GM18951 (cell line): ENCODE measurements around the gene NTM.

Experiments used
- POLR2A ChIP-seq: IDR thresholded peaks from 4 replicates; pipeline ENCODE4 v1.6.1; 2011; ENCODE audit warnings: mild to moderate bottlenecking; ENCODE audit not compliant: insufficient read length, insufficient read depth; ENCODE audit errors: extremely low read depth
- in situ Hi-C: fragments of 300-500 bp; cut with MboI; formaldehyde crosslinking; loops from one replicate; pipeline ENCODE4 v1.12.0; 2022; ENCODE audit warnings: low sequenced_read_pairs, mixed read lengths, inconsistent platforms; ENCODE audit not compliant: unreplicated experiment

NTM gene

GRCh38 chr11:132158696-132159095 lies 788.3 kb downstream of the NTM start:
- TF ChIP-seq POLR2A = no peak
- in situ Hi-C loops = no loop called here

DNA sequence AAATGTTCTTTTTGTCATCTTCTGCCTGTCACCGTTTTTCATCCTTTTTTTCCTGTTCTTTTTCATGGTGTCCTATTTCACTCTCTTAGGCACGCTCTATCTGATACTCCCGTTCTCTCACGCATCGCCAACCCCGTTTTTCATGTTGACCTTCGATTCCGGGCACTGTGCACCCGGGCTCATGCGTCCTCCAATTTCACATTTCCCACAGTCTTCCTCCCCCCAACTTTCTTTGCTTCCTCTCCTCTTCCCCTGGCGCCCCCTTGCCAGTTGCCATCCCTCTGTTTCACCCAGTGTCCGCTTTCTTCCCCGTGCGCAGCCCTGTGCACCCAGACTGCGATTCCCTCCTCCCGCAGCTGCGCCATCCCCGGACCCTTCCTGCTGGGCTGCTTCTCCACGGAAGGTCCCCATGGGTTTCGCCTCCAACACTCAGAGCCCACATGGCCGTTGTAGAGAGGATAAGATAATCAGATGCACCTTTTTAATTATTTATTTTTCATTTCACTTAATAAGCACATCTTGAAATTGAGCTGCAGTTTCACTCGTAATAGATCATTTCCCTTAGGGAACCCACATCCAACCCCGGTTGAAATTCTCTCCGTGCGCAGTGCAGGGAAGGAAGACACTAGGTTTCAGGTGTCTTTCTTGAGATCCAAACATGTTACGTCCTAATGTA lies 791.1 kb downstream of the NTM start:
- in situ Hi-C loops = no loop called here

GRCh38 chr11:132168344-132168981 lies 798.0 kb downstream of the NTM start:
- in situ Hi-C loops = no loop called here
- no peak for TF ChIP-seq POLR2A

More for the DNA sequence above, 791.1 kb downstream of the NTM start:
- TF ChIP-seq POLR2A = no peak

GRCh38 chr11:132171031-132171430 lies 800.6 kb downstream of the NTM start:
- in situ Hi-C loops = no loop called here
- TF ChIP-seq POLR2A = no peak

- in situ Hi-C loops = no loop called here
- no peak for TF ChIP-seq POLR2A
Measured at GRCh38 chr11:132174362-132175255, 804.2 kb downstream of the NTM start.

DNA sequence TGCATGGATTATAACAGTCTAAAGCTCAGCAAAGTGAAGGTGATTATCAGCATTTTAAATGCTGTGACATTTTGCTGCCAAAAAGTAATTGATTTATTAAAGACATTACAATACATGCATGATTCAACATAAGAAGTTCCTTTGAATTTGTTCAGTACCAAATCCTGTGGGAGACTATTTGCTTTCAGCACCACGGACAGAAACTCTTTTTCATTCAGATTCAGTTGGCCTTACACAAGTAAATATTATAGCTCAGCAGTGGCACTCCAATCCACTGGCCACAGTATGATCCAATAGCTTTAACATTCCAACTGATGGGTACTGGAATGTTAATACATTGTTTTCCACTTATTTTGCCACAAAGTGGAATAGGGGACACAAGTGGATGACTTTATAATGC lies 806.7 kb downstream of the NTM start:
- in situ Hi-C loops = no loop called here
- no peak for TF ChIP-seq POLR2A

DNA sequence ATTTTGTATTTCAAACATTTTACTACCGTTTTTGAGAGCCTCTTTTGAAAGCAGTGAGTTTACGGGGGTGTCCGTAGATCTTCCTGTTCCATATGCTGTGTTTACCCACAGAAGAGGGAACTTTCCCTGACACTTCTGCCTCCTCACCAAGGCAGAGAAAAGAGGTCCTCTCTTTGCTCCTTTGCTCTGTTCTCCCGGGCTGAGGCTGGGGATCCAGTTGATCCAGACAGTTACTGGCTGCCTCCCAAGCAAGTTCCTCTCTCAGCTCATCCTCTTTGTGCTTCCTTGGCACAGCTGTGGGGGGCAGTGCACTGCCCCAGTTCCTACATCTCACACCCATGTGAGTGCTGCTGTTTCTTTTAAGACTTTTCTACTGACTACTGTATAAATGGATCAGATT lies 813.7 kb downstream of the NTM start:
- TF ChIP-seq POLR2A = no peak
- in situ Hi-C loops = no loop called here

DNA sequence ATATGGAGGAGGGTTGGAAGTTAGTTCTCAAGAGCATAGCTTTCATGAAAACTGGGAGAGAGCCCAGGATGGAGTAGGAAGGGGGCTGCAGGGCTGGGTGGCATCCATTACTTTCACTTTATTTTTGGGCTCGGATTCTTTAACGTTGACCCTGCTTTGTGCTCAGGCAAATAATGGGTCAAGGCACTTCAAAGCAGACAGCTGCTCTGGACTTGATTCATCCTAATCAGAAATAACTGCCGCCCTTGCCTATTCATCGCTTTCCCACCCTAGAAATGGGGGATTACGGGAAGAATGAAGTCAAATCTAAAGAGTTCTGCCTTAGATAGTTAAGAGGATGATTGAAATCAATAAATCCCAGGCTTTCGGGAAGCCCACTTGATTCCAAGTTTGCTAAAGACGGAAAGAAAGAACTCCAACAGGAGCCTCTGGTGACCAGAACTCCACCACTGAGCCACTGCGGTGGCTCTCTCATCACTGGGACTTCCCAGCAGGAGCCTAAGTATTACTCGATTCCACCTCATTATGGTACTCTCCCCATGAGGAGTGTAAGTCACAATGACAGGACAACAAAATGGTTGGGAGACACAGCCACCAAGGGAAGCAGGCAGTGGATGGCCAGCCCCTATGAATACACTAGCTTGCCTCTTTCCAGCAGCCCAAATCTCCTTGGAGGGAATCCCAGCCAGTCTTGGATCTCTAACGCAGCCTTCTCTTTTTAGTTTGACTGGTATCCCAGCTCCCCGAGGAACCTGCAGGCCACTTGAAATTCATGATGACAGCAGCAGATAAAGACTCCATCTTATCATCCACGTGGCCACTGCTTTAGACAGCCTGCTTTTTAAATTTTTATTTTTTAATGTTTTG lies 815.5 kb downstream of the NTM start:
- in situ Hi-C loops = no loop called here
- no peak for TF ChIP-seq POLR2A

- in situ Hi-C loops = no loop called here
- no peak for TF ChIP-seq POLR2A
Measured at GRCh38 chr11:132186699-132187098, 816.3 kb downstream of the NTM start.

DNA sequence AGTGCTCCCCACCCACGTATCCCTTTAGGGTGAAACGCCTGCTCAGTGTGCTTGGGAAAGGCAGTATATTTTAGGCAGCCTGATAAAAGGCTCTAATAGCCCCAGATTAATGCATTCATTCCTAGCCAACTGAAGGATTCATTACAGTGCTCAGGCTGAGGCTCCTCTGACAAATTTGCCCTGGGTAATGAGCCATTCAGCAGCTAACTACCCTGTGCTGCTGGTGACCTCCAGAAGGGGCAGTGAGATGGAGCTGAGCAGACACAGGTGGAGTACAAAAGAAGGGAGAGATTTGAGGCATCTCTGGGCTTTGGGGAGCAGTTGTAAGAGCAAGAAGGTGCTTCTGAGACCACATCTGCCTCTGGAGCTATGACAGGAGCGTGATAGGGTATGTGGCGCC lies 817.0 kb downstream of the NTM start:
- in situ Hi-C loops = no loop called here

DNA sequence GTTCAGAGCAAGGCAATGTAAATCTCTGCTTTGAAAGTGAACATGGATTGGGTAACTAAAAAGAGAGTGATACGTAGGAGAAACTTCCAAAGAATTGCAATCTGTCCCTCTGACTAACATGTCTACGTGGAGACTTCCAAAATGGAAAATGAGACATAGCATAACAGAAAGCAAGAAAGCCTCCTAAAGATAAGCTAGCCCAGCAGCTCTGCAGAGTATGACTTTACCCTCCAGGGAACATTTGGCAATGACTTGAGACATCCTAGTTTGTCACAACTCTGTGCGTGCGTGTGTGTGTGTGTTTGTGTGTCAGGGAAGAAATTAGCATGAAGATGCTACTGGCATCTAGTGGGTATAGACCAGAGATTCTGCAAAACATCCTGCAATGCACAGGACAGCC lies 817.4 kb downstream of the NTM start:
- in situ Hi-C loops = no loop called here
- no peak for TF ChIP-seq POLR2A

More for the DNA sequence above, 817.0 kb downstream of the NTM start:
- no peak for TF ChIP-seq POLR2A

- no peak for TF ChIP-seq POLR2A
- in situ Hi-C loops = no loop called here
Measured at GRCh38 chr11:132196928-132197327, 826.5 kb downstream of the NTM start.
